Measurements from ENCODE around the gene PUM2.
"Not testable (repeated sequence)": the region's sequence is repeated elsewhere in the genome, so short reads cannot be mapped to it uniquely, and the experiment has no call there.

Gene PUM2

DNA sequence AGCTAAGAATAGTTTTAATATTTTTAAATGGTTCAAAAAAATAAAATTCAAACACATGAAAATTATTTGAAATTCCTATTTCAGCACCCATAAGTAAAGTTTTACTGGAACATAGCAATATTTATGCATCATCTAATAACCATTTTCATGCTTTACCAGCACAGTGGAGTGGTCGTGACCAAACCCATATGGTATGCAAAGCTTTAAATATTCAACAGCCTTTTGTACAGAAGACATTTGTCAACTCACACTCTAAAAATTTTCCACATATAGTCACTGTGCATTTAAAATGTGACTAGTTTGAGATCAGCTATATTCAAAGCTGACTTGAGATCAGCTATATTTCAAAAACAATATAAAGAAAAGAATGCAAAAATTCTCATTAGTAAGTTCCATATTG lies 46.2 kb downstream of the PUM2 start:
- no peaks in the 10 kb centered on the region for H3K9me3 Mint-ChIP-seq
- H3K4me1 Mint-ChIP-seq (ENCODE audit: low read depth), result peaks cover 12% of the 10 kb centered on the region
- no peak overlapping the region for H3K27ac Mint-ChIP-seq
- H3K4me3 Mint-ChIP-seq, result no peak overlapping the region
- H3K36me3 Mint-ChIP-seq (ENCODE audit: low read depth), result peaks cover 39% of the 10 kb centered on the region
- H3K27me3 Mint-ChIP-seq (ENCODE audit: low read depth), result no peaks in the 10 kb centered on the region

DNA sequence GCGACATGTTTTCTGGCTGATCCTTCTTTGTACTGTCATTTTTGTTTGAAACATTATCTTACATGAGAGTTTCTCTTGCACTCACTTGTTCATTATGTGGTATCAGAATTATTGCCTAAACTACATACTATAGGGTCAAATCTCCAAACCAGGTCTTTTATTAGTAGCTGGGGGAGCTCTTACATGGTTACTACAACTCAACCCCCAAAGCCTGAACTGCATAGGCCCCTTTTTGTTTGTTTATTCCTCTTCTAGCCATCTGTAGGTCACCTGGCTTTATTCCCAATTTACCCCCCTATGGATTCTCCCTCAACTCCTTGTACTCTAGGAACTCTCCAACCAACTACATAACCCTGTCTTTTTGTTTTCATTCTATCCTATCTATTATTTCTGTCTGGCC lies 46.7 kb downstream of the PUM2 start:
- Mint-ChIP-seq H3K9me3 (no peaks in the 10 kb centered on the region), H3K4me1 (ENCODE audit: low read depth) (peaks cover 12% of the 10 kb centered on the region), H3K36me3 (ENCODE audit: low read depth) (peaks cover 38% of the 10 kb centered on the region), H3K27ac (no peak overlapping the region), H3K27me3 (ENCODE audit: low read depth) (no peaks in the 10 kb centered on the region), H3K4me3 (no peak overlapping the region)

DNA sequence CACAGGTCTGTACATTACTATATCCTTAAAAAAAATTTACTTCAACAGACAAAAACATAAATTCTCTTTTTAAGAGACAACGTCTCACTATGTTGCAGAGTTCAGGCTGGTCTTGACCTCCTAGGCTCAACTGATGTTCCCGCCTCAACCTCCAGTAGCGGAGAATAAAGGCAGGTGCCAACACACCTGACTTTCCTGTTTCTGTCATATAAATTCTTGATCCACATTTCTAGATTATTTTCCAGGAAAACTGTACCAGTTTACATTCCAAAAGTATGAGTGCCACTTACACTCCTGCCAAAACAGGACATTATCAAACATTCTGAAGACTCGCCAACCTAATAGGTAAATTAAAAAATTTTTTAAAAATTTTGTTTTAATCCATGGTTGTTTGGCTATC lies 48.6 kb downstream of the PUM2 start:
- H3K27me3 Mint-ChIP-seq (ENCODE audit: low read depth), result no peaks in the 10 kb centered on the region
- H3K27ac Mint-ChIP-seq, result no peak overlapping the region
- H3K4me3 Mint-ChIP-seq, result no peak overlapping the region
- H3K4me1 Mint-ChIP-seq (ENCODE audit: low read depth), result peaks cover 14% of the 10 kb centered on the region
- peaks cover 37% of the 10 kb centered on the region for H3K36me3 Mint-ChIP-seq (ENCODE audit: low read depth)
- no peaks in the 10 kb centered on the region for H3K9me3 Mint-ChIP-seq

DNA sequence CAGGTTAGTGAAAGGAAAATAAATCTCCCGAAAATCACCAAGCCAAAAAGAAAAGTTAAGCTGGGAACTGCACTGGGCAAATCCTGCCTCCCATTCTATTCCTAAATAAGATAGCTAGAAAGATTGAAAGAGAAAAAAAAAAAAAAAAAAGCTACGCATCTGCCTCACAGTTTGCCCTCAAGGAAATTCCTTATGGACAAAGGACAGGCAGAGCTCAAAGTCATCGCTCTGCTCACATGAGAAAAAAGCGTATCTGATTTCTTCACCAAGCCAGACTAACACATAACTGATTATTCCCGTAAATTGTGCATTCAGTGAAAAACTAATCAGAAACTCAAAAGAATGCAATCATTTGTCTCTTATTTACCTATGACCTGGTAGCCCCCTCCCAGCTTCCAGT lies 50.0 kb downstream of the PUM2 start:
- Mint-ChIP-seq H3K27ac (no peak overlapping the region), H3K36me3 (ENCODE audit: low read depth) (peaks cover 32% of the 10 kb centered on the region), H3K27me3 (ENCODE audit: low read depth) (no peaks in the 10 kb centered on the region), H3K4me1 (ENCODE audit: low read depth) (peaks cover 17% of the 10 kb centered on the region), H3K9me3 (no peaks in the 10 kb centered on the region), H3K4me3 (no peak overlapping the region)

DNA sequence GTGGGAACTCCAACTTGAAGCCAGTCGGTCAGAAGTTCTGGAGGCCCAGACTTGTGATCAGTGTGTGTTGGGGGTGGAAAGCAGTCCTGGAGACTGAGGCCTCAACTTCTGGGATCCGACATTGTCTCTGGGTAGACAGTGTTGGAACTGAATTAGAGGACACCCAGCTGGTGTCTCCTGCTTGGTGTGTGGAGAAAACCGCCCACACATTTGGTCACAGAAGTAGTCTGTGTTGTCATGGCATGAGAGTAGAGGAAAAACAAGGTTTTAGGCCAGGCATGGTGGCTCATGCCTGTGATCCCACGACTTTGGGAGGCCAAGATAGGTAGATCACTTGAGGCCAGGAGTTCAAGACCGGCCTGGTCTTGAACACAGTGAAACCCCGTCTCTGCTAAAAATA lies 51.5 kb downstream of the PUM2 start:
- Mint-ChIP-seq H3K27me3 (ENCODE audit: low read depth) (no peaks in the 10 kb centered on the region), H3K4me3 (no peak overlapping the region), H3K27ac (no peak overlapping the region), H3K4me1 (ENCODE audit: low read depth) (peaks cover 17% of the 10 kb centered on the region), H3K9me3 (no peaks in the 10 kb centered on the region), H3K36me3 (ENCODE audit: low read depth) (peaks cover 36% of the 10 kb centered on the region)

DNA sequence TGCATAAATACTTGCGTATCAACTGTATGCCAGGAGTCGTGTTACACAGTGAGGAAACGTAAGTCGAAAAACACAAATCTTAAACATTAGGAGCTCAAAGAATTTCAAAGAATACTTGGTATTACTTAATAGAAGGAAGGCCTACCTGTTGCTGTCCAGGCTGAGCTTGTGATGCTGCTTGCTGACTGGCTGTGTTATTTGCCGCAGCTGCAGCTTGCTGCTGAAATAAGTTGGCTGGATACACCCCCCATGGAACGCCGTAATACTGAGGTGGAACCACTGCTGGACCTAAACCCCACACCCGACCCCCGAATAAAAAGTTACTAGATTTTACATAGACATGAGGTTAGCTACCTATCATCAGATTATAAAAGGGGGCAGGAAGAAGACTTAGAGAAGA lies 56.4 kb downstream of the PUM2 start:
- H3K4me1 Mint-ChIP-seq (ENCODE audit: low read depth), result peaks cover 11% of the 10 kb centered on the region
- no peaks in the 10 kb centered on the region for H3K27me3 Mint-ChIP-seq (ENCODE audit: low read depth)
- H3K4me3 Mint-ChIP-seq, result no peak overlapping the region
- no peak overlapping the region for H3K27ac Mint-ChIP-seq
- H3K9me3 Mint-ChIP-seq, result no peaks in the 10 kb centered on the region
- H3K36me3 Mint-ChIP-seq (ENCODE audit: low read depth), result peaks cover 32% of the 10 kb centered on the region

DNA sequence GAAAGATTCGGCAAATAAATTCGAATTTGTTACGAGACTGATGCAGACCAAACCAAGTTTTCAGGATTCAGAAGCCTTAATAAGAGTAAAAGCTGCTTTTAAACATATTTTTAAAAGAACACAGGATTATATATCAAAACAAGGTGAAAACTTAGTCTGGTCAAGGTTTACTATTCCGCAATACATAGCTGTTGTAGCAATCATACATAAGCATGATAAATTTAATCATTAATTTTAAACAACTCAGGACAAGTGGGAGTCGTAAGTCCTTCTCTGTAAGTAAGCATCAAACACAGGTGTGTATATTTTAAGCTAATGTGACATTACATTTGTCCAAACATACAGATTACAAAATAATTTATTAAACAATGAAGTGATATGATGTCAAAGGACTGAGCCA lies 57.7 kb downstream of the PUM2 start:
- Mint-ChIP-seq H3K4me1 (ENCODE audit: low read depth) (peaks cover 10% of the 10 kb centered on the region), H3K36me3 (ENCODE audit: low read depth) (peaks cover 30% of the 10 kb centered on the region), H3K27me3 (ENCODE audit: low read depth) (no peaks in the 10 kb centered on the region), H3K9me3 (no peaks in the 10 kb centered on the region), H3K4me3 (no peak overlapping the region), H3K27ac (no peak overlapping the region)

DNA sequence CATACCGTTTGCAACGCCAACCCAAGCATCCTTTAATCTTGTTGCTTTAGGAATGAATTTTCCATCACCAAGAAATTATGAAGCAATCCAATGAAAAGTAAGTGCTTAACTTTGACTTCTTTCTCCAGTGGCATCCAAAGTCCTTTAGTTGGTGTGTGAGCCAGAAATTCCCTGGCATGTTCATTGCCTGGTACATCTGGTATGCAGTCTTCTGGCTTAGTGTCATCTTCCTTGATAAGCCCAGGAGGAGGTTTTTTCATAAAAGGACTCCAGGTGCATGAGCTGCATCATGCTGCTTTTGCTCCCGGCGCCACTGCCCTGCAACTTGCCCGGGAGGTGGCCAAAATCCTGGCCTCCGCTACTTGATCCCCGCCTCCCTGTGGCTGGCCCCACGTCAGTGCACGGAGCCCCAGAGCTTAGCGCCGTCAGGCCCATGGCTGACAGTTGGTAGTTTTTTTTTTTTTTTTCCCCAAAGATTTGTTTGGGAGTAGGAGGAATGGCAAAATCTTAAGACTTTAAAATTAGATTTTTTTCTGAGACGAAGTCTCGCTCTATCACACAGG lies 58.7 kb downstream of the PUM2 start:
- Mint-ChIP-seq H3K4me3 (no peak overlapping the region), H3K36me3 (ENCODE audit: low read depth) (peaks cover 23% of the 10 kb centered on the region), H3K9me3 (no peaks in the 10 kb centered on the region), H3K27me3 (ENCODE audit: low read depth) (no peaks in the 10 kb centered on the region), H3K4me1 (ENCODE audit: low read depth) (peaks cover 7% of the 10 kb centered on the region), H3K27ac (no peak overlapping the region)

DNA sequence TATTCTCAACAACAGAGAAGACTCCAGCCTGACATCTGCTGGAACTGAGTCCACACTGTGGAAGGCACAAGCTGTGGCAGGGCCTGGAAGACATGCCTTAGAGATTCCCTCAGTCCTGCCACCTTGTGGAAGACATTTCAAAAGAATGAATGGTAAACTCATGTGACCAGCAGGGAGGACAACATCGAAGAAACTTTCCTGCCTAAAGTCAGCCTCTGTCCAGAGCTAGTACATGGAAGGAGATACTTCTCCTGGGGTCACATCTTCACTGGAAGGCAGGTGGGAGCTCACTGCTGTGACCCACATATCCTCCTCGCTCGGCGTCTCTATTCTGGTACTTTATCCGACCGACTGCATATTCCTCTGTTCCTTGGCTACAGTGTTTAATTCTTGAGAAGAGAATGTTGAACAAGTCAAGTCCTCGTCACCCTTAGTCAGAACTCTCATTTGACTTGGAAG lies 59.5 kb downstream of the PUM2 start:
- no peak overlapping the region for H3K4me3 Mint-ChIP-seq
- H3K36me3 Mint-ChIP-seq (ENCODE audit: low read depth), result peaks cover 19% of the 10 kb centered on the region
- H3K4me1 Mint-ChIP-seq (ENCODE audit: low read depth), result peaks cover 4% of the 10 kb centered on the region
- H3K9me3 Mint-ChIP-seq, result no peaks in the 10 kb centered on the region
- no peak overlapping the region for H3K27ac Mint-ChIP-seq
- H3K27me3 Mint-ChIP-seq (ENCODE audit: low read depth), result no peaks in the 10 kb centered on the region

DNA sequence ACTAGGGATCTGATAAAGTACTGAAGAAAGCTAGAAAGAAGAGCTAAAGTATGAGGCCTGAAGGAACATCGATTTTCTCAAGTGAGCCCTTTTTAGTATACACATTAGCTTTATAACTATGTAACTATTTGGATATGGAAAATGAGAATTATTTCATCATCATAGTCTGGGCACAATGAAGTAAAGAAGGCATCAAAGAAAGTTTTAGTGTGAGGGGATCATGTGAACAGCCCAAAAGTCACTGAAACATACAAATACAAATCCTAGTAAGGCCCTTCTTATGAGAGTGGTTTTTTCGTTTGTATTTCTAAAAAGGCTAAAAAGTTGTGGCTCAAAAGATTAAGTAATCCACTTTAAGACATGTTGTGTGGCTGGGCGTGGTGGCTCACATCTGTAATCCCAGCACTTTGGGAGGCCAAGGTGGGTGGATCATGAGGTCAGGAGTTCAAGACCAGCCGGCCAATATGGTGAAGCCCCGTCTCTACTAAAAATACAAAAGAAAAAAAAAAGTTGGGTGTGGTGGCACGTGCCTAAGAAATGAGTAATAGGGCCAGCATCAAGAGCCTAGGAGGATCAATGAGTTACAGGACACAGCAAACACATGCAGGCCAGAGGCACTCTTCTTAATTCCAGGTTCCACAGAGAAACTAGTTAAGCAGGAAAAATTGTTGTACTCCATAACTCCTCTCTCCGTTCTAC lies 61.9 kb downstream of the PUM2 start:
- no peak overlapping the region for H3K4me3 Mint-ChIP-seq
- H3K27me3 Mint-ChIP-seq (ENCODE audit: low read depth), result no peaks in the 10 kb centered on the region
- no peaks in the 10 kb centered on the region for H3K9me3 Mint-ChIP-seq
- no peak overlapping the region for H3K27ac Mint-ChIP-seq
- peaks cover 15% of the 10 kb centered on the region for H3K36me3 Mint-ChIP-seq (ENCODE audit: low read depth)
- H3K4me1 Mint-ChIP-seq (ENCODE audit: low read depth), result peaks cover 6% of the 10 kb centered on the region

DNA sequence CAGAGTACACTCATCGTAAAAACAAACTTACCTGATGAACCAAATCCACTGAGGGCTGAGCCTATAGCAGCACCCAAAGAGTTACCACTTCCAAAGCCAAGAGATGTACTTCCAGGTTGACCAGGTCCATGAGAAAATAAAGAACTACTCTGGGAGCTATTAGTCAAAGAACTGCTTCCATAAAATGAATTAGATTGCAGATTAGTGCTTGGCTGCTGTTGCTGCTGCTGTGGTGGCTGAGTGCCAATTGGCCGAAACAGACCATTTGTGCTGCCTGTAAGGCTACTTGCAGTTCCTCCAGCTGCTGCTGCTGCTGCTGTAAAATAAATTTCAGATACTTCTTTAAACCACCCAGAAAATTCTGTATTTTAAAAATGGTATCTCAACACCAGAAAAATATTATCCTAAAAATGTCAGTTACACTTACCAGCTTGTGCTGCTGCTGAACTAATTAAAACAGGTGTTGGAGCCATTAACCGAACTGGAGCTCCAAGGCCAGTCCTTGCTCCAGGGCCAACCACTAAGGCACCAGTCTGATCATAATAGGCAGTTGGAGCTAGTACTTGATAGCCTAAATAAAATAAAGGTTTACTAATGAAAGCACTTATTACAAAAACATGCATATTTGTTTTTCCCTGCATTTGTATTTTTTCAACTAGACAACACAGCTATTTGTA lies 67.6 kb downstream of the PUM2 start:
- Mint-ChIP-seq H3K4me3 (no peak overlapping the region), H3K36me3 (ENCODE audit: low read depth) (peaks cover 16% of the 10 kb centered on the region), H3K27ac (no peak overlapping the region), H3K27me3 (ENCODE audit: low read depth) (no peaks in the 10 kb centered on the region), H3K9me3 (no peaks in the 10 kb centered on the region), H3K4me1 (ENCODE audit: low read depth) (peaks cover 4% of the 10 kb centered on the region)

DNA sequence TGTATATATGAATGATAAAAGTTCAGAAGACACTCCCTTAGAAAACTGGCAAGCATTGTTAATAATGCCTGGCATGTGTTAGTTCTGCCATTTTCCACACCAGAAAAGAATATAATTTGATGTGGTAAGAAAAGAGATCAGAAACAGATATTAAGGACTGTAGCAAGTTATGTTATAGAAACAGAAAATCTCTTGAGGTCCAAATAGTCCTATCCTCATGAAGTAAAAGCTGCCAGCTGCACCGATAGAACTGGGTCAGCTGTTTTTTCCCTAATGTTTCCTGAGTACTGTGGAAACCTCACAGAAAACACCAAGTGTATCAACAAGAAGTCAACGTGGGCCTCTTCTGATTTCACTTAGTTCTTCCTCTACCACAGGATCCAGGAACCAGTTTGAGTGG lies 68.8 kb downstream of the PUM2 start:
- no peak overlapping the region for H3K4me3 Mint-ChIP-seq
- H3K27ac Mint-ChIP-seq, result no peak overlapping the region
- peaks cover 4% of the 10 kb centered on the region for H3K4me1 Mint-ChIP-seq (ENCODE audit: low read depth)
- no peaks in the 10 kb centered on the region for H3K9me3 Mint-ChIP-seq
- H3K36me3 Mint-ChIP-seq (ENCODE audit: low read depth), result peaks cover 16% of the 10 kb centered on the region
- H3K27me3 Mint-ChIP-seq (ENCODE audit: low read depth), result no peaks in the 10 kb centered on the region

DNA sequence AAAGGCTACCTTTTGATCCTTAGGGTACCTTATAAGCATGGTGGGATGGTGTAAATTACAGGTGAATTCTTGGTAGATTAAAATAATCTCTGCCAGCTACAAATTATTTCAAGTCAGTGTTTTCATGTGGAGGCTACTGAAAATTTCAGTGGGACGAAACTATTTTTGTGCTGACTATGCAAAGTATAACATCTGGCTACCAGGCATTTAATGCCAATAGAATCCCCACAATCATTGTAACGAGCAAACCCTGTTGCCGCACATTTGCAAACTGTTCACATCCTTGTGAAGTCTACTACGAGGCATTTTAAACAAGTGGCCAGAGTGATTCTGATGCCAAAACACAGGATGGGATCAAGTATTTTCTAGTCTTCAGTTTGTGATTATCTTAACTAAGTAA lies 77.6 kb downstream of the PUM2 start:
- H3K27me3 Mint-ChIP-seq (ENCODE audit: low read depth), result no peaks in the 10 kb centered on the region
- no peak overlapping the region for H3K4me3 Mint-ChIP-seq
- no peak overlapping the region for H3K27ac Mint-ChIP-seq
- H3K9me3 Mint-ChIP-seq, result no peaks in the 10 kb centered on the region
- no peaks in the 10 kb centered on the region for H3K4me1 Mint-ChIP-seq (ENCODE audit: low read depth)
- H3K36me3 Mint-ChIP-seq (ENCODE audit: low read depth), result peaks cover 22% of the 10 kb centered on the region

DNA sequence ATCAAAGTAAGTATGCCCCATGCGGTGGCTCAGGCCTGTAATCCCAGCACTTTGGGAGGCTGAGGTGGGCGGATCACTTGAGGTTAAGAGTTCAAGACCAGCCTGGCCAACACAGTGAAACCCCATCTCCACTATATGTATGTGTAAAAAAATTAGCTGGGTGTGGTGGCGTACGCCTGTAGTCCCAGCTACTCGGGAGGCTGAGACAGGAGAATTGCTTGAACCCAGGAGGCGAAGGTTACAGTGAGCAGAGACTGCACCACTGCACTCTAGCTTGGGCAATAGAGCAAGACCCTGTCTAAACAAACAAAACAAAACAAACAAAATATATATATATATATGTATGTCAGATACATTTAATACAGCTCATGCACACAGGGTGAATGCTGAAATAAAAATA lies 82.3 kb downstream of the PUM2 start:
- not testable (repeated sequence) for H3K4me3 Mint-ChIP-seq; H3K9me3 Mint-ChIP-seq; H3K27ac Mint-ChIP-seq; H3K27me3 Mint-ChIP-seq (ENCODE audit: low read depth)
- Mint-ChIP-seq H3K4me1 (ENCODE audit: low read depth) (peaks cover 11% of the 10 kb centered on the region), H3K36me3 (ENCODE audit: low read depth) (peaks cover 25% of the 10 kb centered on the region)

DNA sequence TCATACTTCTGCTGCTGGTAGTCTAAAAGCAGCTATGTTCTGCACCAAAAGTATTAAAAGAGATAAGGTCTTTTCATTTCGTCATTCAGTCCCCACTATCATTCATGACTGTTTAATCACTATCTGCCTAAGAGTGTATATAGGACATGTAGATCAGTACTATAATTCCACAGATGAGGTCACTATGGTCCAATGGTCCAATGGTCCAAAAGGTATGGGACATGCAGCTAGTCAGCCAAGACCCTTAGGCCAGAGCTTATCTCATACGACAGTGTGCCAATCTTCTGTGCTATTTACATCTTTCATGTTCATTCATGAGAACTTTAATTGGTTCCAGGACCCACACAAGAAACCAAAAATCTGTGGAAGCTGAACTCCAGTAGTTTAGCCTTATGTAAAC lies 83.1 kb downstream of the PUM2 start:
- no peaks in the 10 kb centered on the region for H3K9me3 Mint-ChIP-seq
- H3K4me3 Mint-ChIP-seq, result no peak overlapping the region
- peaks cover 11% of the 10 kb centered on the region for H3K4me1 Mint-ChIP-seq (ENCODE audit: low read depth)
- H3K27ac Mint-ChIP-seq, result no peak overlapping the region
- H3K36me3 Mint-ChIP-seq (ENCODE audit: low read depth), result peaks cover 27% of the 10 kb centered on the region
- H3K27me3 Mint-ChIP-seq (ENCODE audit: low read depth), result no peaks in the 10 kb centered on the region

Data from T-helper 1 cell treated with Interleukin-12 subunit alpha and Interleukin-12 subunit beta and Interleukin-4 antibody, amounts not matched to agents 30 μg/mL and 1 μg/mL, for 36 hours (primary cell).